SK-N-SH (cell line): ENCODE data around the gene SPAG8. TPM values are rescaled to one million over a fixed set of nuclear protein-coding genes. Genes with fewer than 3 reads are reported as not detected.

Experiments used
- CTCF ChIA-PET: fragments of 300-600, 350-600 bp; formaldehyde crosslinking; extraction: SDS; loops from one replicate; lab custom pipeline; 2021; lab: Yijun Ruan, JAX
- POLR2A ChIA-PET: fragments of 350-600 bp; sonication (Branson Sonifier 250); formaldehyde crosslinking; extraction: SDS; loops from one replicate; lab custom pipeline; 2020; ENCODE audit warnings: antibody characterized with exemption, inconsistent platforms; lab: Yijun Ruan, JAX
- DNase-seq: peaks from one replicate; pipeline ENCODE4 v3.0.0; 2012
- H2AFZ ChIP-seq: fragments of 200-600 bp; sonication (generic); 2 replicates; pipeline ENCODE4 v1.8.1; 2016; ENCODE audit warnings: antibody characterized with exemption, mild to moderate bottlenecking, low read depth
- H3F3A ChIP-seq: fragments of 200-600 bp; sonication (generic); replicated peaks from 2 replicates; pipeline ENCODE3; 2016; ENCODE audit warnings: antibody characterized with exemption, mild to moderate bottlenecking; ENCODE audit not compliant: insufficient read depth
- H3K27ac ChIP-seq, 2 experiments: fragments of 200-500 bp in 1 of 2; fragments of 200-600 bp in 1 of 2; sonication (Bioruptor generic) in 1 of 2; sonication (generic), shearing (Covaris generic) in 1 of 2; 2 replicates each; pipeline versions ENCODE4 v1.5.1 to v1.6.1; 2014 to 2016; ENCODE audit warnings: low read depth in 2 of 2, inconsistent platforms in 1 of 2, low read length in 1 of 2, mild to moderate bottlenecking in 1 of 2, mixed read lengths in 1 of 2
- H3K27me3 ChIP-seq: fragments of 200-600 bp; sonication (generic), shearing (Covaris generic); 2 replicates; pipeline ENCODE4 v1.6.1; 2016; ENCODE audit warnings: mixed run types; ENCODE audit not compliant: insufficient read depth
- H3K36me3 ChIP-seq, 2 experiments: fragments of 200-500 bp in 1 of 2; fragments of 200-600 bp in 1 of 2; sonication (Bioruptor generic) in 1 of 2; sonication (generic) in 1 of 2; replicated peaks in 1 of 2; 2 replicates each; pipeline versions ENCODE3 to v1.5.1; 2014 to 2016; ENCODE audit warnings: low read length in 1 of 2, mild to moderate bottlenecking in 1 of 2; ENCODE audit not compliant: insufficient read depth in 2 of 2, control insufficient read depth in 1 of 2
- H3K4me1 ChIP-seq, 2 experiments: fragments of 200-500 bp in 1 of 2; fragments of 200-600 bp in 1 of 2; sonication (Bioruptor generic) in 1 of 2; sonication (generic), shearing (Covaris generic) in 1 of 2; 2 replicates each; pipeline versions ENCODE4 v1.5.1 to v1.6.1; 2014 to 2016; ENCODE audit warnings: low read depth in 1 of 2, low read length in 1 of 2, mixed run types in 1 of 2; ENCODE audit not compliant: insufficient read depth in 2 of 2, control insufficient read depth in 1 of 2
- H3K4me2 ChIP-seq: fragments of 200-600 bp; sonication (generic), shearing (Covaris generic); 2 replicates; pipeline ENCODE4 v1.6.1; 2017; ENCODE audit warnings: mixed run types
- H3K4me3 ChIP-seq, 2 experiments: fragments of 200-500 bp in 1 of 2; fragments of 200-600 bp in 1 of 2; sonication (Bioruptor generic) in 1 of 2; sonication (generic), shearing (Covaris generic) in 1 of 2; 2 replicates each; pipeline versions ENCODE4 v1.5.1 to v1.8.1; 2014 to 2016; ENCODE audit warnings: low read depth in 2 of 2, inconsistent platforms in 1 of 2, low read length in 1 of 2, mild to moderate bottlenecking in 1 of 2, mixed read lengths in 1 of 2, moderate library complexity in 1 of 2
- H3K79me2 ChIP-seq: fragments of 200-600 bp; sonication (generic); 2 replicates; pipeline ENCODE4 v1.8.1; 2017; ENCODE audit warnings: mild to moderate bottlenecking; ENCODE audit not compliant: insufficient read depth
- H3K9ac ChIP-seq: fragments of 200-600 bp; sonication (generic); 2 replicates; pipeline ENCODE4 v1.6.1; 2017; ENCODE audit warnings: mixed run types
- H3K9me2 ChIP-seq: fragments of 200-600 bp; sonication (generic); 2 replicates; pipeline ENCODE4 v1.6.1; 2017; ENCODE audit warnings: mixed run types
- H3K9me3 ChIP-seq: fragments of 200-600 bp; sonication (generic); 2 replicates; pipeline ENCODE4 v1.6.1; 2017; ENCODE audit warnings: mixed run types, mild to moderate bottlenecking, moderate library complexity
- H4K20me1 ChIP-seq: fragments of 200-600 bp; sonication (generic); 2 replicates; pipeline ENCODE4 v1.6.1; 2017; ENCODE audit warnings: mild to moderate bottlenecking, mixed run types; ENCODE audit not compliant: insufficient read depth
- ELF1 ChIP-seq: IDR thresholded peaks from 2 replicates; pipeline ENCODE4 v1.4.0; 2012
- EP300 ChIP-seq, 2 experiments: IDR thresholded peaks; 2 replicates each; pipeline versions ENCODE4 v1.4.0 to v1.6.1; 2012; ENCODE audit warnings: borderline replicate concordance in 1 of 2, low read depth in 1 of 2, low read length in 1 of 2
- FOSL2 ChIP-seq: IDR thresholded peaks from 2 replicates; pipeline ENCODE4 v1.4.0; 2012; ENCODE audit warnings: low read depth, mild to moderate bottlenecking, moderate library complexity, borderline replicate concordance
- FOXJ3 ChIP-seq: sonication (generic); formaldehyde crosslinking; IDR thresholded peaks from 2 replicates; pipeline ENCODE4 v1.5.1; 2020; ENCODE audit warnings: mild to moderate bottlenecking, missing genetic modification reagents
- FOXM1 ChIP-seq: IDR thresholded peaks from 2 replicates; pipeline ENCODE4 v1.4.0; 2012; ENCODE audit warnings: low read depth, mild to moderate bottlenecking
- GABPA ChIP-seq: IDR thresholded peaks from 2 replicates; pipeline ENCODE4 v1.4.0; 2012; ENCODE audit warnings: low read depth, mild to moderate bottlenecking
- GATA2 ChIP-seq: sonication (generic); formaldehyde crosslinking; IDR thresholded peaks from 2 replicates; pipeline ENCODE4 v1.5.0; 2020; ENCODE audit warnings: mild to moderate bottlenecking, missing genetic modification reagents
- IRF3 ChIP-seq: fragments of 150-350 bp; IDR thresholded peaks from 2 replicates; pipeline ENCODE4 v1.6.1; 2016; ENCODE audit warnings: mild to moderate bottlenecking, low read depth, low read length
- MXI1 ChIP-seq: IDR thresholded peaks from 2 replicates; pipeline ENCODE4 v1.6.1; 2012; ENCODE audit warnings: mild to moderate bottlenecking, low read depth, low read length, improper control_type of control experiment
- POLR2AphosphoS5 ChIP-seq: IDR thresholded peaks from 2 replicates; pipeline ENCODE4 v1.6.1; 2012; ENCODE audit warnings: low read depth, low read length
- RAD21 ChIP-seq: IDR thresholded peaks from 2 replicates; pipeline ENCODE4 v1.6.1; 2012; ENCODE audit warnings: mild to moderate bottlenecking, low read length
- RCOR1 ChIP-seq: fragments of 150-350 bp; IDR thresholded peaks from 2 replicates; pipeline ENCODE4 v1.6.1; 2017; ENCODE audit warnings: antibody characterized with exemption, low read length
- RFX5 ChIP-seq: IDR thresholded peaks from 2 replicates; pipeline ENCODE4 v1.6.1; 2012; ENCODE audit warnings: mild to moderate bottlenecking, improper control_type of control experiment, low read length
- RXRA ChIP-seq: IDR thresholded peaks from 2 replicates; pipeline ENCODE4 v1.4.0; 2012; ENCODE audit warnings: low read depth, mild to moderate bottlenecking, borderline replicate concordance
- SIN3A ChIP-seq: IDR thresholded peaks from 2 replicates; pipeline ENCODE4 v1.6.1; 2012; ENCODE audit warnings: low read depth, mild to moderate bottlenecking, low read length, moderate library complexity, borderline replicate concordance
- TAF1 ChIP-seq: IDR thresholded peaks from 2 replicates; pipeline ENCODE4 v1.6.1; 2012; ENCODE audit warnings: low read depth, mild to moderate bottlenecking, low read length, moderate library complexity, borderline replicate concordance
- TEAD4 ChIP-seq: IDR thresholded peaks from 2 replicates; pipeline ENCODE4 v1.4.0; 2012; ENCODE audit warnings: mild to moderate bottlenecking, borderline replicate concordance; ENCODE audit not compliant: insufficient read depth
- YY1 ChIP-seq: IDR thresholded peaks from 2 replicates; pipeline ENCODE4 v1.4.0; 2012; ENCODE audit warnings: low read depth, mild to moderate bottlenecking
- polyA plus RNA-seq, 3 experiments: library from polyadenylated mRNA; depleted of rRNA; stranded (reverse); fragments of >200 nt; gene quantifications; 2 replicates each; pipeline ENCODE4 v1.2.3, GENCODE V29; 2012
- TF ChIP-seq, protein P1 (sequence below): IDR thresholded peaks from 2 replicates; pipeline ENCODE4; 2012
- TF ChIP-seq, protein P2 (sequence below): IDR thresholded peaks from 2 replicates; pipeline ENCODE4 v1.4.0; 2012; ENCODE audit warnings: low read depth, borderline replicate concordance

SPAG8 gene
- polyA plus RNA-seq, 1 of the 3 experiments (the other 2 are of a cell fraction), result 1.5 TPM

DNA sequence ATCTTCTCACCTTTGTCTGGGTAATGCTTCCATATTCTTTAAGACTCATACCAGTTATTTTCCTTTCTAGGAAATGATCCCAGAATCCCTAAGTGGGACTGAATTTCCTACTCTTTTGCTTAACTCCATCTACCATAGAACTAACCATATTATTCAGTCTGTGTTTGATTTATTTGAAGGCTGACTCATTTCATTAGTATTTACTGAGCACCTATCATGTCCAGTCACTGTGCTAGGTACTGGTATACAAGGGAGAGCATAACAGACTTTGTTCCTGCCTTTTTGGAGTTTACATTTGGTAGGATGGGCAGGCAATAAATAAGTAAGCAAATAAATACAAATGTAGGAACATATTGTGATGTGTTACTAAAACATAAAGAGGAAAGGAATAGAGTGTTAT lies 16.4 kb downstream of the SPAG8 start:
- no peaks in the 10 kb centered on the region for H3K9me2 ChIP-seq
- H3K27ac ChIP-seq, result no peak overlapping the region
- no peak overlapping the region for H3K4me2 ChIP-seq
- ChIA-PET CTCF (interaction anchor here (1.5 to 2.9 kb wide), 4 partner anchors 11 to 87 kb away, joined by 3 to 14 read pairs (median 8); partner anchors contain the start of gene HINT2), POLR2A (no interaction called here)
- DNase-seq, result no peak
- no peaks in the 10 kb centered on the region for H4K20me1 ChIP-seq
- no peak for TF ChIP-seq EP300 (IDR thresholded peaks at IDR 0.05; ENCODE audit: borderline replicate concordance in 1 of 2, low read depth in 1 of 2, low read length in 1 of 2)
- no peak for TF ChIP-seq SIN3A
- no peak for TF ChIP-seq GABPA
- no peak for TF ChIP-seq RFX5
- TF ChIP-seq, protein P1, sequence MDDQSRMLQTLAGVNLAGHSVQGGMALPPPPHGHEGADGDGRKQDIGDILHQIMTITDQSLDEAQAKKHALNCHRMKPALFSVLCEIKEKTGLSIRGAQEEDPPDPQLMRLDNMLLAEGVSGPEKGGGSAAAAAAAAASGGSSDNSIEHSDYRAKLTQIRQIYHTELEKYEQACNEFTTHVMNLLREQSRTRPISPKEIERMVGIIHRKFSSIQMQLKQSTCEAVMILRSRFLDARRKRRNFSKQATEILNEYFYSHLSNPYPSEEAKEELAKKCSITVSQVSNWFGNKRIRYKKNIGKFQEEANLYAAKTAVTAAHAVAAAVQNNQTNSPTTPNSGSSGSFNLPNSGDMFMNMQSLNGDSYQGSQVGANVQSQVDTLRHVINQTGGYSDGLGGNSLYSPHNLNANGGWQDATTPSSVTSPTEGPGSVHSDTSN, result no peak
- TF ChIP-seq TAF1, result no peak
- TF ChIP-seq, protein P2, sequence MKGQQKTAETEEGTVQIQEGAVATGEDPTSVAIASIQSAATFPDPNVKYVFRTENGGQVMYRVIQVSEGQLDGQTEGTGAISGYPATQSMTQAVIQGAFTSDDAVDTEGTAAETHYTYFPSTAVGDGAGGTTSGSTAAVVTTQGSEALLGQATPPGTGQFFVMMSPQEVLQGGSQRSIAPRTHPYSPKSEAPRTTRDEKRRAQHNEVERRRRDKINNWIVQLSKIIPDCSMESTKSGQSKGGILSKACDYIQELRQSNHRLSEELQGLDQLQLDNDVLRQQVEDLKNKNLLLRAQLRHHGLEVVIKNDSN, result no peak
- no peak for TF ChIP-seq POLR2AphosphoS5
- no peak for TF ChIP-seq FOXM1
- TF ChIP-seq FOSL2, result no peak
- no peak for TF ChIP-seq IRF3
- TF ChIP-seq FOXJ3, result no peak
- no peak for TF ChIP-seq GATA2 (CRISPR knock-in tag)
- no peak for TF ChIP-seq RXRA
- TF ChIP-seq YY1, result no peak
- no peak for TF ChIP-seq RAD21
- no peak for TF ChIP-seq MXI1
- no peak for TF ChIP-seq RCOR1
- no peak for TF ChIP-seq ELF1
- no peak for TF ChIP-seq TEAD4
- no peak overlapping the region for H2AFZ ChIP-seq
- H3K36me3 ChIP-seq, result peaks cover 0 to 3% of the 10 kb centered on the region in 2 experiments
- H3K4me1 ChIP-seq, result peaks cover 0 to 19% of the 10 kb centered on the region in 2 experiments; a peak in 2 of 4 replicates
- H3K79me2 ChIP-seq, result no peaks in the 10 kb centered on the region
- no peaks in the 10 kb centered on the region for H3K9me3 ChIP-seq
- no peaks in the 10 kb centered on the region for H3K27me3 ChIP-seq
- peaks cover 9% of the 10 kb centered on the region for H3F3A ChIP-seq
- H3K9ac ChIP-seq, result no peak overlapping the region
- H3K4me3 ChIP-seq, result no peak overlapping the region
